Pons (tissue), 1 donor: Measurements from ENCODE around the gene CD248.
A peak's percentile ranks its signal among the peaks of the same experiment; 100 is the strongest.
"Not testable (repeated sequence)": the region's sequence is repeated elsewhere in the genome, so short reads cannot be mapped to it uniquely, and the experiment has no call there.

Experiments used
- DNase-seq: peaks from one replicate; pipeline ENCODE4 v3.0.0-alpha.2; 2016; ENCODE audit warnings: low spot score

CD248 gene

DNA sequence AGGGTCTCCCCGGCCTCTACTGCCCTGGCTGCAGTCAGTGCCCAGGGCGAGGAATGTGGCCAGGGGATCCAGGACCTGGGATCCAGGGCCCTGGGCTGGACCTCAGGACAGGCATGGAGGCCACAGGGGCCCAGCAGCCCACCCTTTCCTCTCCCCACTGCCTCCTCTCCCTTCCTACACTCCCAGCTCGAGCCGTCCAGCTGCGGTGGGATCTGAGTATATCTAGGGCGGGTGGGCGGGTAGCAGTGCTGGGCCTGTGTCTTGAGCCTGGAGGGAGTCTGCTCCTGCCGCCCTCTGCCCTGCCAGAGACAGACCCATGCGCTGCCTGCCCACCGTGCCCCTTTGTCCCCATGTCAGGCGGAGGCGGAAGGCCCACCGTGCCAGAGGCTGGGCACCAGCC is 40.2 kb downstream of the CD248 start:
- not testable (repeated sequence) for DNase-seq

DNA sequence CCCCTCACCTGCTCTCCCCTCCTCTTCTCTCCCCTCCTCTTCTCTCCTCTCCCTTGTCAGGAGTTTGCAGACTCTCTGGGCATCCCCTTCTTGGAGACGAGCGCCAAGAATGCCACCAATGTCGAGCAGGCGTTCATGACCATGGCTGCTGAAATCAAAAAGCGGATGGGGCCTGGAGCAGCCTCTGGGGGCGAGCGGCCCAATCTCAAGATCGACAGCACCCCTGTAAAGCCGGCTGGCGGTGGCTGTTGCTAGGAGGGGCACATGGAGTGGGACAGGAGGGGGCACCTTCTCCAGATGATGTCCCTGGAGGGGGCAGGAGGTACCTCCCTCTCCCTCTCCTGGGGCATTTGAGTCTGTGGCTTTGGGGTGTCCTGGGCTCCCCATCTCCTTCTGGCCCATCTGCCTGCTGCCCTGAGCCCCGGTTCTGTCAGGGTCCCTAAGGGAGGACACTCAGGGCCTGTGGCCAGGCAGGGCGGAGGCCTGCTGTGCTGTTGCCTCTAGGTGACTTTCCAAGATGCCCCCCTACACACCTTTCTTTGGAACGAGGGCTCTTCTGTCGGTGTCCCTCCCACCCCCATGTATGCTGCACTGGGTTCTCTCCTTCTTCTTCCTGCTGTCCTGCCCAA is 40.7 kb downstream of the CD248 start:
- DNase-seq = no peak

DNA sequence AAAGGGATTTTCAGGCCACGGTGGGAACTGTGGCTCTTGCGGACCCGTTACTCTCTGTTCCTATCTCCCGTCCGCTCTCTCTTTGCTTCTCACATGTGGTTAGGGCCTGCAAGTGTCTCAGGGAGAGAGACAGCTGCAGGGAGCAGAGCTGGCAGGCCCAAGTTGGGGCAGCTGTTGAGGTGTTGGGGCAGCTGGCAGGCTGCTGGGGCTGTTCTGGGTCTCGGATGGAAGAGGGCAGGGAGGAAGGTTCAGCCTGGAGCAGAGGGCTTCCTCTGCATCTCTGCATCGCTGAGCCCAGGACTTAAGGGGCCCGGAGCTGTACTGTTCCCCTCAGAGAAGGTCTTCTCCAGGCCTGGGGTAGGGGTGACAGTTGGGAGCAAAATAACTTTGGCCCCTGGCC is 41.4 kb downstream of the CD248 start:
- DNase-seq = no peak

DNA sequence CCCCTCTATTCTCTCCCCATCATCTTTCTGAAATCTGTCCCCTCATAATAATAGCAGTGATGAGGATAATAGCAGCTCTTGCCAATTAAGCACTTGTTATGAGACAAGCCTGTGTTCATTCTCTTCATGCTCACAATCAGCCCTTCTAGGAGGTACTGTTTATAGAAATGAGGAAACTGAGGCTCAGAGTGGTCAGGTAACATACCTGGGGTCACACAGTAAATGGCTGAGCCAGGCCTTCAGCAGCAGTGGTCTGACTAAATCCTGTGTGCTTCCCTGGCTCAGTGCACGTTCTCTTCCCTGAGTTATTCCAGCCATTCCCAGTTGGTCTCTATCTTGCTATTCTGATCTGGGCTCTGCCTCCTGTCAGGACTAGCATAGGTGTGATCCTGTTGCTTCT is 42.6 kb downstream of the CD248 start:
- no peak for DNase-seq

DNA sequence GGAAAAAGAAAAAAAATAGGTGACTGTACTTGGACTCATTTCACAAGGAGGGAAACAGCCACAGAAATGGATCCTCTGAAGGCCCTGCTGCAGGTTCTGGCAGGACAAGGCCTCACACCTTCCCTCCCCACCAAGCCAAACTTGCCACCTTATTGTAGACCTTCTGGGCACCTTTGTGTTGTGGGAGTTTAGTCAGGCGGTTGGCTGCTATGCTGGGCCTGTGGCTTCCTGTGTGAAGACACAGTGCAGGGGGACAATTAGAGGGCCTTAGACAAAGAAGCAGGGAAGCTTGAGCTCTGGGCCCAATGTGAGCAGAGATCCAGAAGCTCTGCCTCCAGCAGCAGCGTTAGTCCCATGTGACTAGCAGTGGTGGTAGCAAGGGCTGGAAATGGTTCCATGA is 44.2 kb downstream of the CD248 start:
- DNase-seq = no peak

DNA sequence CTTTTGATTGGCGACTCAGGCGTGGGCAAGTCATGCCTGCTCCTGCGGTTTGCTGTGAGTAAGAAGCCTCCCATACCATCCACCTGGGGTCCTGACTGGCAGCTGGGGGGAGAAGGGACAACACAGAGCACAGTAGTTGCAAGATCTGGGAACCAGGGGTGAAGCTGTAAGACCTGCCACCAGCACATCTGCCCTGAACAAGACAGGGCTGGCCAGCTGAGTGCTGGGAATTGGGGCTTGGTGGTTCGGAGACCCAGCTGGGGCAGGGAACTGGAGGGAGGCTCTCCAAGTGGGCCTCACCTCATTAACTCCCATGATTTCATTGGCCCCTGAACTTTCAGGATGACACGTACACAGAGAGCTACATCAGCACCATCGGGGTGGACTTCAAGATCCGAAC is 45.0 kb downstream of the CD248 start:
- DNase-seq = no peak

DNA sequence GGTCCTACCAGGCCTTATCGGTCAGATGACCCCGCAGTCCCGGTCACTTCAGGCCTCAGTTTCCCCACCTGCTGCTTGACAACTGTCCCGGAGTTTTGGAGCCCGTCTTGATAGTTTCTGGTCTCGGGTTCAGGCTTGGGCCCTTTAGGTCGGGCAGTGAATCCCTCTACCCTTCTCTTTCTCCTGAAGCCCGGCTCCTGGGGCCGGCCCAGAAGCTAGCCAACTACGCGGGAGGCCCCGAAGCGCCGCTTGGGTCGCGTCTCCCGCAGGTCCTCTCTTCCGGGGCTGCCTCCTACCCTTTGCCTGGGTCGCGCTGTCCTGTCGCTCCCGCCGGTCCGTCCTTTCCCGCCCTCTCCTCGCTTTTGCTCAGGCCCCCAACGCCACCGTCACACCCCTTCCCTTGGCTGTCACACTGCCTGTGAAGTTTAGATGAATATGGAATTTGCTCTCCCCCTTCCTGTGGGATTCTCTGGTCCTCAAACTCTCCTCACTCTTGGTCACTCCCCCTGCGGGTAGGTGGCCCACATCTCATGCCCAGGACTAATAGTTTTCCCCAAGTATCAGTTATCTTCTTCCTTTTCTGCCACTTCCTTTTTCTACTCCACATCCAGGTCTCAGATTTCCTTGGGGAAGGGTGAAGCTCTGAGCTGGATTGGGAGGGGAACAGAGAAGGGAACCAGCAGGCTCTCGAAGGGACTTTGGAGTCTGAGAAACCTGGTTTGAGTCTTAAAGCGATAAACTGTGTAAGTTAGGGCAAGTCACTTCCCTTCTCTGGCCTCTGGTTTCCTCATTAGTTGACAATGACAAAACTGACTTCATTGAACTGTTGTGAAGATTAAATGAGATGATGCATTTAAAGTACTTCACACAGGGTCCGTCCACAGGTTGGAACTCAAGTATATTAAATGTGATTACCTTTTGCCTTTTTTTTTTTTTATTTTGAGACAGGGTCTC is 47.6 kb downstream of the CD248 start:
- no peak for DNase-seq

DNA sequence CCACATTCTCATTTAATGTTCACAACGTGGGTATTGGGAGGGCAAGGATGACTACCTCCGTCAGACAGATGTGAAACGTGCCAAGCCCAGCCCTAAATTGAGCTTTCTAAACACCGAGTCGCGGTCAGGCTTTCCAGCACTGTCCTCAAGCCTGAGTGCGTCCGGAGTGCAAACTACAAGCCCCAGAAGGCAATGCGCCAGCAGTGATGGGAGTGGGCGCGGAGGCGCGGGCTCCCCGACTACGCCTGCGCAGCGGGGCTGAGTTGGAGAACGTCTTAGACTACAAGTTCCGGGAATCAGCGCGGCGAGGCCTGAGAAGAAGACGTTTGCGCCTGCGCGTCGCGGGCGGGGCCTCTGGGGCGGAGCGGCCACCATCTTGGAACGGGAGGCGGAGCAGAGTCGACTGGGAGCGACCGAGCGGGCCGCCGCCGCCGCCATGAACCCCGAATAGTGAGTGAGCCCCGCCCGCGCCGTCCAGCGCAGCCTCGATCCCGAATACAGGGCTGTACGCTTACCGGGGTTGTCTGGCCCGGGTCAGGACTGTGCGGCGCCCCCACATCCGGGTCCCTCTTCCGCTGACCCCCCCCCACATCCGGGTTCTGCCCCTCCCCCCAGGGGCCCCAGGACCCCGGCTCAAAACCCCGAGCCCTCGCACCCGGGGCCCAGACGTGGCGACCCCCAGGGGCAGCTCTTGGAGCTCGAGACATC is 48.4 kb downstream of the CD248 start, which contains the start of gene RAB1B:
TSS of gene RAB1B (plus strand) at position 396 of the 708 bp plus-strand sequence. CDS start at position 437, 41 bp downstream.
- peak; percentile 99 for DNase-seq

DNA sequence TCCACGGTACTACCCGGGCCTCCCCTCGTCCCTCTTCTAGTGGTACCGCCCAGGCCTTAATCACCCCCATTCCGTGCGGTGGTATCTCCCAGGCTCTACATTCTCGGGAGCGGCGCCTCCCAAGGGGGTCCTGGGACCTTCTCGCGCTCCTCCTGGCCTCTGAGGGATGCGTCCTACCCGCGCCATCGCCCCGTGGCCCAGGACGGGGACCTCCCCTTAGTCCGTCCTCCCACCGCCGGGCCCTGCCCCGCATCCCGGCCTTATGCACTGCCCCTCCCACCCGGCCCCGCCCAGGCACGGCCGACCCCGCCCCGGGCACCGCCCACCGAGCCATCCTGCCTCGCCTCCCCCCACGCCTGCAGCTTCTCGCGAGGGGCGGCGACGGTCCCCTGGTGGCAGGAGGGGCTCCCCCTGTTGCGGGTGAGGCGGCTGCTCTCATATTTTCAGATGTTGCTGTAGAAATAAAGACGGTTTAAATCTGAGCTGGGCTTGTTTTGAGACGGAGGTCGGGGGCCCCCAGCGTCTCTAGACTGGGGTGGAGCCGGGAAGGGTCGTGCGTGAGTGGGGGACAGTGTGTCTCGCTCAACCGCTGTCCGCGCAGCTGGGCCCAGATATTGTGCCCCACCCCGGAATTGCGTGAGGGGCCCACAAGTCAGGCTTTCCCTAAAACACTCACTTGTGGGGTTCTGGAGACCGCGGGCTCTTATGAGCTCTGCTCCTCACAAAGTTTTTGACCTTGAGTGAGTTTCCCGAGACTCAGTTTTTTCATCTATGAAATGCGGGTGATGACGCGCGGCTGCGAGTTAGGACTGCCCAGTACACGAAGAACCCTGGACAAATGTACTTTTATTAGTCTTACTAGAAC is 49.2 kb downstream of the CD248 start:
- peak; percentile 86 for DNase-seq

DNA sequence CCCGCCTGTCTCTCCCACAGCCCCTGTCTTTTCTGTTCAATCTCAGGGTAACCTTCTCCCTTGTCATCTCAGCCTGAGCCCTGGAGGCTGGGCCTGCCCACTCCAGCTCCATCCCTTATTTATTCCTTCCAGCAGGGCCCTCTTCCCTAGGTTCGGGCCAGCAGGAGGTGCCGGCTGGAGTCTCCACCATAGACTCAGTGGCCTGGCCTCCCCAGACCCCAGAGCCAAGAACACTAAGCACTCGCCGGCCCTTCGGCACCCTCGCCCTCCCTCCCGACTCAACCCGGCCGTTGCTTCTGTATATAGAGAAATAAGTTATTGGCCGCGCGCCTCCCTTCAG is 49.8 kb downstream of the CD248 start:
- DNase-seq = no peak

DNA sequence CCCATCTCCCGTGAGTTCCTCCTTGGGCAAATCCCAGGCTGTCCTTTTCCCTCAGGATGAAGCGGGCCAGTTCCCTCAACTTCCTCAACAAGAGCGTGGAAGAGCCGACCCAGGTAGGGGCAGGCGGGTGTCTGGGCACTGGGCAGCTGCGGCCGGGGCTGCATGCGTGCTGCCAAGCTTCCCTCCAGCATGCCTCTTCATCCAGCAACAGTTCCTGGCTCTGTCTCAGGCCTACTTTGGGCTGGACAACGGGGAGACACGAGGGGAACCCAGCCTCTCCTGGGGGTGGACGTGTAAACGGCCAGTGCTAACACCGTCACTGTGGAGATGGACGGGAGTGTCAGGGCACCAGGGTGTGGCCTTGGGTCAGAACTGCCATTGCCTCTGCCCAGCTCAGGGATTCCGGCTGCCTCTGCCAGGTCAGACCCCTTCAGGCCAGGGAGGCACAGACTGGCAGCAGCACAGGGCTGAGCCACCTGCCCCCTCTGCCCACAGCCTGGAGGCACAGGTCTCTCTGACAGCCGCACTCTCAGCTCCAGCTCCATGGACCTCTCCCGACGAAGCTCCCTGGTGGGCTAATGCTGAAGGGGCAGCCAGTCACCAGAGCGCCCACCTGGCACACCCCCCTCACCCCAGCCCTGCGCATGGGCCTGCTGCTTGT is 50.3 kb downstream of the CD248 start:
- DNase-seq = no peak

DNA sequence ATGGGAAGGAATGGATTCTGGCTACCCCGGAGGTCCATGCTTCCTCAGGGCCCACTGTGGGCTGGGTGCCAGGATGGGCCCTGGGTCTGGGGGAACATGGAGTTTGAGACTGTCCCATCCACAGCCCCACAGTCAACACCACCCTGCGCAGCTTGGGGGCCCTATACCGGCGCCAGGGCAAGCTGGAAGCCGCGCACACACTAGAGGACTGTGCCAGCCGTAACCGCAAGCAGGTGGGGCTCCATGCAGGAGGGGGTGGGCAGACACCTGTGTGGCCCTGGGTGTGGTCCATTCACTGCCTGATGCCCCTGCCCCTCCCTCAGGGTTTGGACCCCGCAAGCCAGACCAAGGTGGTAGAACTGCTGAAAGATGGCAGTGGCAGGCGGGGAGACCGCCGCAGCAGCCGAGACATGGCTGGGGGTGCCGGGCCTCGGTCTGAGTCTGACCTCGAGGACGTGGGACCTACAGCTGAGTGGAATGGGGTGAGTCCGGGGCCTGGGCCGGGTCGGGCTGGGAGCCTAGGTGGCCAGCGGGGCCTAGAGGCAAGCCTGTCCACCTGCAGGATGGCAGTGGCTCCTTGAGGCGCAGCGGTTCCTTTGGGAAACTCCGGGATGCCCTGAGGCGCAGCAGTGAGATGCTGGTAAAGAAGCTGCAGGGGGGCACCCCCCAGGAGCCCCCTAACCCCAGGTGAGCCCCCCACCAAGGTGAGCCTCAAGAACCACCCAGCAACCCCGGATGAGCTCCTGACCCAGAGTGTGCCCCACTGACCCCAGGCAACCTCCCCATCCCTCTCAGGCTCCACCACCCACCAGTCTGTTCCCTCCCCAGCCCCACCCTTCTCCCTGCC is 51.1 kb downstream of the CD248 start:
- no peak for DNase-seq

DNA sequence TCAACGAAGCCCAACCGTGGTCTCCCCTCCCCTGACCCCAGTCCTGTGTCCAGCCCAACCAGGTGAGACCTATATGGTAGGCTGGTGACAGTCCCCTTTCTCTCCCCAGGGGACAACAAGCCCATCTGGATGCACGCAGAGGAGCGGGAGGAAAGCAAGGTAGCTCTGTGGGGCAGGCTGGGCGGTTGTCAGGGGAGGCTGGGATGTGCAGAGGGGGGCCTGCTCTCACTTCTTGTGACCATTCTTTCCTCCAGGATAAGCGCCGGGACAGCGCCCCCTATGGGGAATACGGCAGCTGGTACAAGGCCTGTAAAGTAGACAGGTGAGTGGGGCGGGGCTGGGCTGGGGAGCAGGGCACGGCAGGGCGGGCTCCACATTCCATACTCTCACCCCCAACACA is 51.9 kb downstream of the CD248 start:
- no peak for DNase-seq
